ENCODE measurements around the gene MT1H. TPM values are rescaled to one million over a fixed set of nuclear protein-coding genes. Genes with fewer than 3 reads are reported as not detected.
"Not testable (repeated sequence)": the region's sequence is repeated elsewhere in the genome, so short reads cannot be mapped to it uniquely, and the experiment has no call there.

MT1H gene
- total RNA-seq (not detected), polyA plus RNA-seq (ENCODE audit: insufficient read depth, low read depth, low replicate concordance) (not detected)
- long read RNA-seq, donor 1 = 0 reads
- long read RNA-seq, donor 2 = 0 reads

DNA sequence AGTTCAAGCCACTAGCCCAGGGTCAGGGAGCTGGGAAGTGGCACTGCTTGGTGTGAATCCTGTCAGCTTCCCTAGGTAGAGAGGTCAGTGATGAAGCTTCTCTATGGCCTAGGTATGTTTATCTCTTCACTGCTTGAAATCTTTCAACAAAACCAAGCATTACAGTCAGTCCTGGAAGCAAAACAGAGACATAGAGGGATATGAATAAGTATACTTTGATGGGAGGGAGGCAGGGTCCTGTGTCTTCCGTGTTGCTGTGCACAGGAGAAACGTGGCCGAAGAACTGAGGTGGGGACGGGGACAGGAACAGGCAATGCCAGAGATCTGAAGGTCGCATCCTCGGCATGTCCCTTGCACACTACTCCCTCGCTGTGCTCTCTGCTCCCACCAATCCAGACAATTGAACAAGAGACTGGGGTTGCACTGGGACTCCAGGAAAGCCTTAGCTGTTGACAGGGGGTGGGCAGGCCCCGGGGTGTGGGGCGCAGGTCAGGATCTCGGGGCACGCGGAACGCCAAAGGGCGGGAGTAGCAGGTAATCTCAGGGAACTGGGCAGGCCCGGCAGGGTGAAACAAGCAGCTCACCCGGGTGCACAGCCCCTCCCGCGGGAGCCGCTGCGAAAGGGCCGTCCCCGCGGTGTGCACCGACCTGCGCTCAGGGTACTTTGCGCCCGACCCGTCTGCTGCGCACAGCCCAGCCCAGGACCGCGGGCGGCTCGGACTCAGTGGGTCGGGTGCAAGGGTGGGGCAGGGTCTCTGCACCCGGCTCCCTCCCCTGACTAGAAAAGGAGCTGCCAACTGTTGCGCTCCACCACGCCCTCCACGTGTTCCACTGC, at the start of gene MT1H:
MT1H (plus strand) TSS at position 810 of the 835 bp plus-strand sequence. CDS start 71 bp downstream, outside the sequence.
- whole genome bisulfite sequencing, 2 donors = 38 to 49% methylated on average over 26 to 37 of the region's 38 CpGs
- DNase-seq = no peak
- Histone ChIP-seq H3K27me3 (no peaks in the 10 kb centered on the region), H3K4me1 (peaks cover 3% of the 10 kb centered on the region), H3K9me3 (no peaks in the 10 kb centered on the region), H3K4me3 (no peak within 1 kb of the TSS), H3K36me3 (ENCODE audit: low read depth, missing control alignments) (no peaks in the 10 kb centered on the region), H3K27ac (no peak within 1 kb of the TSS)
- TF ChIP-seq, protein P1, sequence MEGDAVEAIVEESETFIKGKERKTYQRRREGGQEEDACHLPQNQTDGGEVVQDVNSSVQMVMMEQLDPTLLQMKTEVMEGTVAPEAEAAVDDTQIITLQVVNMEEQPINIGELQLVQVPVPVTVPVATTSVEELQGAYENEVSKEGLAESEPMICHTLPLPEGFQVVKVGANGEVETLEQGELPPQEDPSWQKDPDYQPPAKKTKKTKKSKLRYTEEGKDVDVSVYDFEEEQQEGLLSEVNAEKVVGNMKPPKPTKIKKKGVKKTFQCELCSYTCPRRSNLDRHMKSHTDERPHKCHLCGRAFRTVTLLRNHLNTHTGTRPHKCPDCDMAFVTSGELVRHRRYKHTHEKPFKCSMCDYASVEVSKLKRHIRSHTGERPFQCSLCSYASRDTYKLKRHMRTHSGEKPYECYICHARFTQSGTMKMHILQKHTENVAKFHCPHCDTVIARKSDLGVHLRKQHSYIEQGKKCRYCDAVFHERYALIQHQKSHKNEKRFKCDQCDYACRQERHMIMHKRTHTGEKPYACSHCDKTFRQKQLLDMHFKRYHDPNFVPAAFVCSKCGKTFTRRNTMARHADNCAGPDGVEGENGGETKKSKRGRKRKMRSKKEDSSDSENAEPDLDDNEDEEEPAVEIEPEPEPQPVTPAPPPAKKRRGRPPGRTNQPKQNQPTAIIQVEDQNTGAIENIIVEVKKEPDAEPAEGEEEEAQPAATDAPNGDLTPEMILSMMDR (IDR thresholded peaks at IDR 0.05) = no peak
- no peak for TF ChIP-seq POLR2A (IDR thresholded peaks at IDR 0.05)
- intact Hi-C loops (cut with DNase I; ENCODE audit: low total_unique reads) = no loop called here

DNA sequence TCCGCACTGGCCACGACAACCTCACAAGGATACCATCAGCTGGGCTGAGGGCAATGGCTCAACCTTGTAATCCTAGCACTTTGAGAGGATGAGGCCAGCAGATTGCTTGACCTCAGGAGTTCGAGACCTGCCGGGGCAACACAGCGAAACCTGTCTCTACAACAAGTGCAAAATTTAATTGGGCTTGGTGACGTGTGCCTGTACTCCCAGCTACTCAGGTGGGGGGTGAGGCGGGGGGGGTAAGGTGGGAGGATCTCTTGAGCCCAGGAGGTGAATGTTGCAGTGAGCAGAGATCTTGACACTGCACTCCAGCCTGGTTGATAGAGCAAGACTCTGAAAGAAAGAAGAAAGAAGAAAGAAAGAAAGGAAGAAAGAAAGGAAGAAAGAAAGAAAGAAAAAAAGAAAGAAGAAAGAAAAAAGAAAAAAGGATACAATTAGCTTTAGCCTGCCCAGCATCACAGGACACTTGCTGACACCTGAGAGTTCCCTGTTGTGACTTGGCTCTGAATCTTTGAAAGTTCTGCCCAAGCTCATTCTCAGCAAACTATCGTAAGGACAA, 49.2 kb upstream of the MT1H start:
- DNase-seq = no peak
- Histone ChIP-seq H3K27ac (no peak overlapping the region), H3K4me3 (no peak overlapping the region), H3K27me3 (no peaks in the 10 kb centered on the region), H3K4me1 (peaks cover 6% of the 10 kb centered on the region), H3K9me3 (no peaks in the 10 kb centered on the region), H3K36me3 (ENCODE audit: low read depth, missing control alignments) (no peaks in the 10 kb centered on the region)
- WGBS, 2 donors = 87 to 93% methylated on average over 7 to 8 of the region's 8 CpGs
- TF ChIP-seq, protein P1 (IDR thresholded peaks at IDR 0.05) = no peak
- intact Hi-C loops (cut with DNase I; ENCODE audit: low total_unique reads) = no loop called here

DNA sequence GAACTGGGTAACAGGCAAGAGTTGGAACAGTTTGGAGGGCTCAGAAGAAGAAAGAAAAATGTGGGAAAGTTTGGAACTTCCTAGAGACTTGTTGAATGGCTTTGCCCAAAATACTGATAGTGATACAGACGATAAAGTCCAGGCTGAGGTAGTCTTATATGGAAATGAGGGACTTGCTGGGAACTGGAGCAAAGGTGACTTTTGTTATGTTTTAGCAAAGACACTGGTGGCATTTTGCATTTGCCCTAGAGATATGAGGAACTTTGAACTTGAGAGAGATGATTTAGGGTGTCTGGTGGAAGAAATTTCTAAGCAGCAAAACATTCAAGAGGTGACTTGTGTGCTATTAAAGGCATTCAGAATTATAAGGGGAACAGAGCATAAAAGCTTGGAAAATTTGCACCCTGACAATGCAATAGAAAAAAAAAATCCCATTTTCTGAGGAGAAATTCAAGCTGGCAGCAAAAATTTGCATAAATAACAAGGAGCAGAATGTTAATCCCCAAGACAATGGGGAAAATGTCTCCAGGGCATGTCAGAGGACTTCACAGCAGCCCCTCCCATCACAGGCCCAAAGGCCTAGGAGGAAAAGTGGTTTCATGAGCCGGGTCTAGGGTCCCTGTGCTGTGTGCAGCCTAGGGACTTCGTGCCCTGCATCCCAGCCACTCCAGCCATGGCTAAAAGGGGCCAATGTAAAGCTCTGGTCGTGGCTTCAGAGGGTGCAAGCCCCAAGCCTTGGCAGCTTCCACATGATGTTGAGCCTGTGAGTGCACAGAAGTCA, 47.8 kb upstream of the MT1H start:
- H3K4me3 ChIP-seq; H3K36me3 ChIP-seq (ENCODE audit: low read depth, missing control alignments); H3K9me3 ChIP-seq; DNase-seq; H3K4me1 ChIP-seq; H3K27ac ChIP-seq; H3K27me3 ChIP-seq; intact Hi-C loops (cut with DNase I; ENCODE audit: low total_unique reads): not testable (repeated sequence)
- 75 to 80% methylated on average over 4 of the region's 4 CpGs for WGBS, 2 donors

DNA sequence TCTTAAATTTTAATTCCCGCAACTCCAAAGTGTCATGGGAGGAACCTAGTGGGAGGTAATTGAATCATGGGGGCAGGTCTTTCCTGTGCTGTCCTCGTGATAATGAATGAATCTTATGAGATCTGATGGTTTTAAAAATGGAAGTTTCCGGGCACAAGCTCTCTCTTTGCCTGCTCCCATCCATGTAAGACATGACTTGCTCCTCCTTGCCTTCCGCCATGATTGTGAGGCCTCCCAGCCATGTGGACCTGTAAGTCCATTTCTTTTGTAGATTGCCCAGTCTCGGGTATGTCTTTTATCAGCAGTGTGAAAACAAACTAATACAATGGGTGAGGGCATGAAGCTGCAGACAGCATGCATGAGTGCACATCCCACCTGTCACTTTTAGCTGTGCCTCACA, 46.4 kb upstream of the MT1H start:
- H3K27me3 ChIP-seq; H3K9me3 ChIP-seq; H3K36me3 ChIP-seq (ENCODE audit: low read depth, missing control alignments); H3K27ac ChIP-seq; H3K4me1 ChIP-seq; DNase-seq; intact Hi-C loops (cut with DNase I; ENCODE audit: low total_unique reads); H3K4me3 ChIP-seq: not testable (repeated sequence)
- 93 to 95% methylated on average over 5 of the region's 5 CpGs for WGBS, 2 donors

DNA sequence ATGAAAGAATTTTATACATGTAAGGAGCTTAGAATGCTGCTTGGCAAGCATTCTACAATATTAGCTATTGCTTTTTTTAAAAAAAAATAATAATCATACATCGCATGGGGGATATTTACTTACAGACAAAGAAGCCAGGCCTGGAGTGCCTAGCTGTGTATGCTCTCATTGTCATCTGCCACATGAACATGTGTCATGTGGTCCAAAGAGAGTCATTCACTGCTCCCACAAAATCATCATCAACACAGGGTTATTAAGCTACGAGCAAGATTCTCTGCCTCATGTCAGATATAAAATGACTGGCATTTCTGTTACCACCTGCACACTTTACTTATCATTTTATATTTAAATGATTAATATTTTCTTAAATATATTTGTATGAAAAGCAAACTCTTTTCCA, 46.0 kb upstream of the MT1H start:
- Histone ChIP-seq H3K9me3 (no peaks in the 10 kb centered on the region), H3K4me1 (no peaks in the 10 kb centered on the region), H3K36me3 (ENCODE audit: low read depth, missing control alignments) (no peaks in the 10 kb centered on the region), H3K27ac (no peak overlapping the region), H3K27me3 (no peaks in the 10 kb centered on the region), H3K4me3 (no peak overlapping the region)
- intact Hi-C loops (cut with DNase I; ENCODE audit: low total_unique reads) = no loop called here
- WGBS, 2 donors = 97 to 100% methylated on average over 2 of the region's 2 CpGs
- no peak for TF ChIP-seq POLR2A (IDR thresholded peaks at IDR 0.05)
- TF ChIP-seq, protein P1 (IDR thresholded peaks at IDR 0.05) = no peak
- no peak for DNase-seq

Data from testis (tissue), 5 donors.